Chondrocyte (in vitro differentiated cells): Measurements from ENCODE around the gene CD40. TPM values are rescaled to one million over a fixed set of nuclear protein-coding genes. Genes with fewer than 3 reads are reported as not detected.

Experiments used
- DNase-seq: peaks from one replicate; pipeline ENCODE4 v3.0.0; 2021; ENCODE audit warnings: mixed read lengths, low spot score
- H3K27ac Mint-ChIP-seq: one replicate; pipeline ENCODE4 v1.8.0; 2021; ENCODE audit warnings: mild to moderate bottlenecking, moderate library complexity, mixed read lengths; ENCODE audit not compliant: unreplicated experiment
- H3K27me3 Mint-ChIP-seq: 2 replicates; pipeline ENCODE4 v1.8.0; 2021; ENCODE audit warnings: low read depth, mixed read lengths
- H3K36me3 Mint-ChIP-seq: 2 replicates; pipeline ENCODE4 v1.8.0; 2021; ENCODE audit warnings: low read depth, mixed read lengths
- H3K4me1 Mint-ChIP-seq: 2 replicates; pipeline ENCODE4 v1.8.0; 2021; ENCODE audit warnings: low read depth, mild to moderate bottlenecking, mixed read lengths
- H3K4me3 Mint-ChIP-seq: one replicate; pipeline ENCODE4 v1.8.0; 2021; ENCODE audit warnings: mild to moderate bottlenecking, moderate library complexity, mixed read lengths; ENCODE audit not compliant: unreplicated experiment
- H3K9me3 Mint-ChIP-seq: 2 replicates; pipeline ENCODE4 v1.8.0; 2021; ENCODE audit warnings: low read depth, mixed read lengths
- total RNA-seq: library from RNA; stranded (reverse); gene quantifications from 3 replicates; pipeline ENCODE4 v1.2.1, GENCODE V29; 2021
- TF ChIP-seq, protein P1 (sequence below): fragments of 200-600 bp; sonication (generic); IDR thresholded peaks from 2 replicates; pipeline ENCODE4 v1.5.0; 2021; ENCODE audit warnings: antibody characterized with exemption, mild to moderate bottlenecking, moderate library complexity

The CD40 gene
- total RNA-seq, 1 donor from 2014 or later = 2.5 TPM

DNA sequence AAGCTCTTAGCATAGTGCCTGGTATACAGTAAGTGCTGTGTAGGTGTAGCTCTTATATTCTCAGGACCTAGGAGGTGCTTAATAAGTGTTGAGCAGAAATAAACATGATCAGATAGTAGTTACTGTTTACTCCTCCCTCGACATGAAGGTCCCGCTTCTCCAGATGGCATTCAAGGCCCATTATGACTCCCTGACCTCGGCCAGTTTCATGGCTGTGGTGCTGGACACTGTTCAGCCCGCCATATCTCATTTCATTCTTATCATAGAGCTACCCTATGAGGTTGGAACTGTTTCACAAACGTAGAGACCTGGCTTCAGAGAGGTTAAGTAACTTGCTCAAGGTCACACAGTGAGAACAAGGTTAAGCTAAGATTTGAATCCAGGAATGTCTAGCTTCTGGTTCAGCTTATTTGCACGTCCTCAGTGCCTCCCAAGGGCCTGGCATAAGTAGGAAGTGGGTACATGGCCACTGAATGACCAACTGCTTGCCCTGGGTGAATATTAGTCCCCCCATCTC, 39.0 kb downstream of the CD40 start:
- TF ChIP-seq, protein P1, sequence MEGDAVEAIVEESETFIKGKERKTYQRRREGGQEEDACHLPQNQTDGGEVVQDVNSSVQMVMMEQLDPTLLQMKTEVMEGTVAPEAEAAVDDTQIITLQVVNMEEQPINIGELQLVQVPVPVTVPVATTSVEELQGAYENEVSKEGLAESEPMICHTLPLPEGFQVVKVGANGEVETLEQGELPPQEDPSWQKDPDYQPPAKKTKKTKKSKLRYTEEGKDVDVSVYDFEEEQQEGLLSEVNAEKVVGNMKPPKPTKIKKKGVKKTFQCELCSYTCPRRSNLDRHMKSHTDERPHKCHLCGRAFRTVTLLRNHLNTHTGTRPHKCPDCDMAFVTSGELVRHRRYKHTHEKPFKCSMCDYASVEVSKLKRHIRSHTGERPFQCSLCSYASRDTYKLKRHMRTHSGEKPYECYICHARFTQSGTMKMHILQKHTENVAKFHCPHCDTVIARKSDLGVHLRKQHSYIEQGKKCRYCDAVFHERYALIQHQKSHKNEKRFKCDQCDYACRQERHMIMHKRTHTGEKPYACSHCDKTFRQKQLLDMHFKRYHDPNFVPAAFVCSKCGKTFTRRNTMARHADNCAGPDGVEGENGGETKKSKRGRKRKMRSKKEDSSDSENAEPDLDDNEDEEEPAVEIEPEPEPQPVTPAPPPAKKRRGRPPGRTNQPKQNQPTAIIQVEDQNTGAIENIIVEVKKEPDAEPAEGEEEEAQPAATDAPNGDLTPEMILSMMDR = no peak
- H3K9me3 Mint-ChIP-seq = no peaks in the 10 kb centered on the region
- DNase-seq = no peak
- H3K36me3 Mint-ChIP-seq = no peaks in the 10 kb centered on the region
- H3K27ac Mint-ChIP-seq = no peak overlapping the region
- peaks cover 53% of the 10 kb centered on the region for H3K27me3 Mint-ChIP-seq
- no peaks in the 10 kb centered on the region for H3K4me1 Mint-ChIP-seq
- H3K4me3 Mint-ChIP-seq = no peak overlapping the region

DNA sequence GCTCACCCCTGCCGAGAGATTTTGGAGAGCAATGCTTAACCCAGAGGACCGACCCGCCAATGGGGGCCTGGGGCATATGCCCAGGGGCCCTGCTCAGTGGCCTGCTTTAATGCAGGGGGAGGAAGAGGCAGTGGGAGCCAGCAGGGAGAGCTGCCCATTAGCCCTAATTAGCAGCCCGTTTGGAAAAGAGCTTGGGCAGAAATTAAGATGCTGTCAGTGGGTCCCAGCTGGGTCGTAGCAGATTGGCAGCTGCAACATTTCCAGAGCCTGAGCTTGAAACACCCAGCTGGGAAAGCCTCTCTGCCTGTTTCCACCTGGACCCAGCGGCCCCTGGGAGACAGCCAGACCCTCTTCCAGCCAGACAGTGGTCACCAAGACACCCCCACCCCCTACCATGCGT, 39.5 kb downstream of the CD40 start:
- no peaks in the 10 kb centered on the region for H3K4me1 Mint-ChIP-seq
- no peaks in the 10 kb centered on the region for H3K9me3 Mint-ChIP-seq
- no peaks in the 10 kb centered on the region for H3K36me3 Mint-ChIP-seq
- no peak for DNase-seq
- TF ChIP-seq, protein P1 = no peak
- H3K27me3 Mint-ChIP-seq = peaks cover 57% of the 10 kb centered on the region
- H3K4me3 Mint-ChIP-seq = no peak overlapping the region
- no peak overlapping the region for H3K27ac Mint-ChIP-seq

DNA sequence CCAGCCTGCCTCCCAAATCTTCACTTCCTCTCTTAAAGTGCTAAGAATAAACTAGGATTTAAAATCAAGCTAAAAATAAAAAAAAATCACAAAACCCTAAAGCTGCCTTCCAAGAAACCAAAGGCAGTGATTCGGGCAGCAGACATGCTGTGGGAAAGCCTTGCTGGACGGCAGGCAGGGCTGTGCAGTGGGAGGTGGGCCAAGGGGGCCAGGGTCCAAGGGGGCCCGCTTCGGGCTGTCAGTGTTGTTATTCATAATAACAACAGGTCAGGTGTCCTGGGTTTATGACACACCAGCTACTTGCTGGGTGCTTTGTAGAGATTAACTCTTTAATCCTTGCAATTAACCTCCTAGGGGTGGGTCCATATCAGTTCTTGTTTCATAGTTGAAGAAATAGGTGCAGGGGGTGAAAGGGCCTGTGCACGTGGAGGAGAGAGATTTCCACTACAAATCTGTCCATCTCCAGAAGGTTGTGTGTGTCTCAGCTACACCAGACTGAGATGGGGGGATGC, 40.4 kb downstream of the CD40 start:
- no peaks in the 10 kb centered on the region for H3K4me1 Mint-ChIP-seq
- TF ChIP-seq, protein P1 = no peak
- no peak for DNase-seq
- no peak overlapping the region for H3K4me3 Mint-ChIP-seq
- no peaks in the 10 kb centered on the region for H3K36me3 Mint-ChIP-seq
- H3K27ac Mint-ChIP-seq = no peak overlapping the region
- peaks cover 65% of the 10 kb centered on the region for H3K27me3 Mint-ChIP-seq
- no peaks in the 10 kb centered on the region for H3K9me3 Mint-ChIP-seq

DNA sequence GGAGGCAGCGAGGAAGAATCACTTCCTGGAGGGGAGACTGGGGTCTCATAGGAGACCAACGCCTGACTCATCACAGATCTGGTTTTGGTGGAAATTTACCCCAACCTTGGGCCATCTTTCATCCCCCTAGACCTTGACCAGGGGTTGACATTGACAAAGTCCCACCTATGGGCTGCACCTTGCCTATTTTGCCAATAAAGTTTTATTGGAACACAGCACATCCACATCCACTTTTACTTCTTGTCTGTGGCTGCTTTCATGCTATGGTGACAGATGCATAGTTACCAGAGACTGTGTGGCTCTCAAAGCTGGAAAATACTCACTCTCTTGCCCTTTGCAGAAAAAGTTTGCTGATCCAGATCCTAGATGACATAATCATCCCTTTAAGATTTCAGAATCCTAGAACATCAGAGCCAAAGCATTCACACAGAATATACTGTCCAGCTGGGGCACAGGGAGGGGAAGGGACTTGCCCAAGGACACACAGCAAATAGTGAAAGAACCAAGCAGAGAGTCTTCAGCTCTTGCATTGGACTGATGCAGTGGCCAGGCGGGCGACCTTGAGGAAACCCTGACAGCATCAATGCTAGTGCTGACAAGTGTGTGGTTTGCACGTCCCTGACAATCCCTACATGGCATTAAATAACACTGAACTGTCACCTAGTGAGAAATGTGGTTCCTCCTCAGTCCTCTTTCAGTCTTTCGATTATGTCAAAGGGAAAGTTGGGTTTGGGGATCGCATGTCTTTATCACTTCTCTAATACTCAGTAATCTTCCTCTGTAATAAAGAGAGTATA, 41.2 kb downstream of the CD40 start:
- DNase-seq = no peak
- TF ChIP-seq, protein P1 = no peak
- Mint-ChIP-seq H3K27ac (no peak overlapping the region), H3K4me1 (no peaks in the 10 kb centered on the region), H3K36me3 (no peaks in the 10 kb centered on the region), H3K27me3 (peaks cover 68% of the 10 kb centered on the region), H3K4me3 (no peak overlapping the region), H3K9me3 (no peaks in the 10 kb centered on the region)

DNA sequence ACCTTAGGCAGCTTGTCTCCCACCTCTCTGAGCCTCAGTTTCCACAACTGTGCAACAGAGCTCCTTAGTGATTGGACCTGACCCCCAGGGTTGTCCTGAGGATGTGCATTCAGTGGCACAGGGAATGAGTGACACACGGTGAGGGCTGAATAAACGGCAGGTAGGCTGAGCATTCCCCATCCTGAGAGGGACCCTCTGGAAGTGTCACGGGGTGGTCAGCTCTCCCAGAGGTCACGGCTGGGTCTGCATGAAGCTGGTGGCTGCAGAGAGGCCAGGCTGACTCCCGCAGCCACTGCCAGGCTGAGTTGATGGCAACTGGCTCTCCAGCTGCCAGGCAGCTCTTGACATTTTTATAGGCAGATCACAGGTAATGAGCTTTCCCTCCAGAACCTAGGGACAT, 42.5 kb downstream of the CD40 start:
- Mint-ChIP-seq H3K9me3 (no peaks in the 10 kb centered on the region), H3K36me3 (no peaks in the 10 kb centered on the region), H3K4me1 (no peaks in the 10 kb centered on the region), H3K27me3 (peaks cover 60% of the 10 kb centered on the region), H3K27ac (no peak overlapping the region), H3K4me3 (no peak overlapping the region)
- TF ChIP-seq, protein P1 = no peak
- no peak for DNase-seq
